Neural progenitor cell (in vitro differentiated cells): ENCODE data around the gene TAF1L.

Source experiments
- EZH2 ChIP-seq: fragments of 200-600 bp; sonication (generic); IDR thresholded peaks from 2 replicates; pipeline ENCODE4 v1.6.1; 2017; ENCODE audit warnings: antibody characterized with exemption, mild to moderate bottlenecking, moderate library complexity
- EZH2phosphoT487 ChIP-seq: fragments of 200-600 bp; sonication (generic); IDR thresholded peaks from 2 replicates; pipeline ENCODE4 v1.6.1; 2017; ENCODE audit warnings: antibody characterized with exemption
- TF ChIP-seq, protein P1 (sequence below): fragments of 200-600 bp; sonication (generic); IDR thresholded peaks from 2 replicates; pipeline ENCODE4 v1.5.1; 2017; ENCODE audit warnings: antibody characterized with exemption, mild to moderate bottlenecking

DNA sequence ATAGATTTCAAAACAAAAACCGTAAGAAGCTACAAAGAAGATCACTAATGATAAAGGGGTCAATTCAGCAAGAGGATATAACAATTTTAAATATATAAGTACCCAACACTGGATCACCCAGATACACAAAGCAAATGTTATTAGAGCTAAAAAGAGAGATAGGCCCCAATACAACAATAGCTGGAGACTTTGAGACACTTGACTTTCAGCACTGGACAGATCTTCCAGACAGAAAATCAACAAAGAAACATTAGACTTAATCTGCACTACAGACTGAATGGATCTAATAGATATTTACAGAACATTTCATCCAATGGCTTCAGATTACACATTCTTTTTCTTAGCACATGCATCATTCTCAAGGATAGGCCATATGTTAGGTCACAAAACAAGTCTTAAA lies 46.3 kb upstream of the TAF1L start:
- TF ChIP-seq, protein P1, sequence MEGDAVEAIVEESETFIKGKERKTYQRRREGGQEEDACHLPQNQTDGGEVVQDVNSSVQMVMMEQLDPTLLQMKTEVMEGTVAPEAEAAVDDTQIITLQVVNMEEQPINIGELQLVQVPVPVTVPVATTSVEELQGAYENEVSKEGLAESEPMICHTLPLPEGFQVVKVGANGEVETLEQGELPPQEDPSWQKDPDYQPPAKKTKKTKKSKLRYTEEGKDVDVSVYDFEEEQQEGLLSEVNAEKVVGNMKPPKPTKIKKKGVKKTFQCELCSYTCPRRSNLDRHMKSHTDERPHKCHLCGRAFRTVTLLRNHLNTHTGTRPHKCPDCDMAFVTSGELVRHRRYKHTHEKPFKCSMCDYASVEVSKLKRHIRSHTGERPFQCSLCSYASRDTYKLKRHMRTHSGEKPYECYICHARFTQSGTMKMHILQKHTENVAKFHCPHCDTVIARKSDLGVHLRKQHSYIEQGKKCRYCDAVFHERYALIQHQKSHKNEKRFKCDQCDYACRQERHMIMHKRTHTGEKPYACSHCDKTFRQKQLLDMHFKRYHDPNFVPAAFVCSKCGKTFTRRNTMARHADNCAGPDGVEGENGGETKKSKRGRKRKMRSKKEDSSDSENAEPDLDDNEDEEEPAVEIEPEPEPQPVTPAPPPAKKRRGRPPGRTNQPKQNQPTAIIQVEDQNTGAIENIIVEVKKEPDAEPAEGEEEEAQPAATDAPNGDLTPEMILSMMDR = no peak
- no peak for TF ChIP-seq EZH2phosphoT487
- TF ChIP-seq EZH2 = no peak
